GM10847 (cell line): ENCODE results near the gene TSPAN4.

Source experiments
- POLR2A ChIP-seq: IDR thresholded peaks from 2 replicates; pipeline ENCODE4 v1.6.1; 2011; ENCODE audit not compliant: insufficient read length; ENCODE audit errors: extremely low read depth

Gene TSPAN4

GRCh38 chr11:867856-868358 lies 25.3 kb downstream of the TSPAN4 start:
- no peak for TF ChIP-seq POLR2A

- no peak for TF ChIP-seq POLR2A
Measured at GRCh38 chr11:868394-868793, 25.7 kb downstream of the TSPAN4 start.

- no peak for TF ChIP-seq POLR2A
Measured at GRCh38 chr11:868802-869201, 26.1 kb downstream of the TSPAN4 start.

DNA sequence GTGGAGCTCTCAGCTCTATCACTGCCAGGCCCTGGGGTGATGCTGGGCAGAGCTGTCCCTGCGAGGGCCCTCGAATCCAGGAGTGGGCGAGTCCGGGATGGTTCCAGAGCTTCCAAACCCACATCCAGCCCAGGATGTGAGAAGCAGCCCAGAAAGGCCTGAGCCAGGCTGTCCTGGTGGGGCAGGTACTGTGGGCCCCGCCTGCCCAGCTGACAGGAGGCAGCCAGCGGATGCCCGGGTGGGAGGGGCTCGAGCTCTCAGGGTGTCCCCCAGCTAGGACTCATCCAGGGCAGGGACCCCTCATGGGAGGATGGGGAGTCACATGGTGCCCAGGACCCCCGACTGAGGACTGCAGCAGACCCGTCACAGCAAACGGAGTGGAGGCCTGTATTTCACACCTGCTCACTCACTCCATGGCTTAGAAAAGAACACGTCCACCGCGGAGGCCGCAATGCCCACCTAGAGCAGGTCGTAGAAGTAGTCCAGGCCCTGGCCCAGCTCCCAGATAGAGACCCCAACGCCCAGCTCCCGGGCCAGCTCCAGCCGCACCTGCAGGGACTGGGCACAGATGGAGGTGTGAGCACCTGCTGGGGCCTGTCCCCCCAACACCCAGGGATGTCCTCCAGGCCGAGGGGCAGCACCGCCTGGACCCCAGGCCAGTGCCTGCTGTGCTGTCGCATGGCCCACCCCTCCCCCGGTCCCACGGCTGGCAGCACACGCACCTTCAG lies 26.9 kb downstream of the TSPAN4 start:
- TF ChIP-seq POLR2A = no peak

DNA sequence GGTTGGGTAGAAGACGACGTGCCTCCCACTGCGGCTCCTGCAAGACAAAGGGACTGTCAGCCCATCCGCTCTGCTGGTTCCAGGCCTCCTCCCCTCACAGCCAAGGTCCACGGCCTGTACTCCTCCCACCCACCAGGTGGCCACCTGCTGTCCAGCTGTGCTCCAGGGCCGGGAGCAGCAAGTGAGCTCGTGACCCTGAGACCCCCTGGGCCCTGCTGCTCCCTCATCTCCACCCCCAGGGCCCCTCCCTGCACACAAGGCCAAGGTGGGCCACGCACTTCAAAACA lies 27.4 kb downstream of the TSPAN4 start:
- no peak for TF ChIP-seq POLR2A

GRCh38 chr11:870418-870817 lies 27.8 kb downstream of the TSPAN4 start:
- no peak for TF ChIP-seq POLR2A

GRCh38 chr11:871472-871871 lies 28.8 kb downstream of the TSPAN4 start:
- no peak for TF ChIP-seq POLR2A

- no peak for TF ChIP-seq POLR2A
Measured at GRCh38 chr11:872799-873198, 30.1 kb downstream of the TSPAN4 start.

DNA sequence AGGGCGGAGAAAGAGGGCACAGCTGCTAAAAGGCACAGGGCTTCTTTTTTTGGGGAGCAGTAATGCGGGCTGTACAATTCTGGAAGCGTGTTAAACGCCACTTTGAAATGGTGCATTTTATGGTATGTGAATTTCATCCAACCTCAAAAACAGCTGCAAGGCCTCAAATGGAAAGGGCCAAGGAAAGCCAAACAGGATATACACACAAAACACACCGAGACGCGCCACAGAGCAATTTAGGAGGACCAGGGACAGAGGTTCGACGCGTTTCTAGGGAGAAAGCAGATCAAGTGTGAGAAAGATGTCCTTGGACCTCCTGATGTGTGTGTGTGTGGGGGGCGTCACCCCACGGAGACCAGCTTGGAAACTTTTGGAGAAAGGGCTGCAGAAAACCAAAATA lies 31.1 kb downstream of the TSPAN4 start:
- TF ChIP-seq POLR2A = no peak

DNA sequence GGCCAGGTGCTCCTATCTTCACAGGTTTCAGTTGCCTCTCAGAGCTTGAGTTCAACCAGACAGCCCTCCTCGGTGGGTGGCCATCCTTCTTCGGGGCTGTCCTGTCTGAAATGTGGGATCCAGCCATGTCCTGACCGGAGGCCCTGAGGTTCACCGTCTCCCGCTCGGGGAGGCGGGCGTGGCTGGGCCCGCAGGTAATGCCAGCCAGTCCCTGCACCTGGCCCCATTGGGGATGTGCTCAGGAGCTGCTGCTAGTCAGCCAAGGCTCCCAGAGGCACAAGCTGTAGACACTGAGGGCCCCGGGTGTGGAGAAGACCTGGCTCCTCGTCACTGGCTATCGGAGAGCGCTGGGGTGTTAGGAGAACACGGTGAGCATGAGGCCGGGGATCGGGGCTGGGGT lies 32.6 kb downstream of the TSPAN4 start:
- no peak for TF ChIP-seq POLR2A

DNA sequence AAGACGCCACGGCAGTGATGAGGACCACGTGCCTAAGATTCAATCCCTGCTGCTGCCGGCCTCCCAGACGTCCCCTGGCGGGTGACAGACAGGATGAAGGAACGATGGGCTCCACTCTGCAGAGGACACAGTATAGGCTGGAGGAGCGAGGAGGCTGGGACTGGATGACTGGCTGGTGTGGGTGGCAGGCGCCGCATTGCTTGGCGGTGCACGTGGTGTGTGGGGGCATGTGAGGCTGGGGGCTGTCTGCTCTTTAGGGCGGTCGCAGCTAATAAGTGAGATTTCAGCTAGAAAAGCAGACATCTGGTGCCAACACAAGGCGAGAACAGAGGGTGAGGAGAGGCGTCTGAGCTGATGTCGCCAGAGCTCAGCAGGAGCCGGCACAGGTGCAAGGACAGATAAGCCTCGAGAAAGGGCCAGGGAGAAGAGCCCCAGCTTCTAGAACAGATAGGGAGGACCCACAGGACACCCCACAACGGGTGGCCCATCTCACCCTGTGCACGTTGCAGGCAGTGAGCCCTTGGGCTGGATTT lies 33.2 kb downstream of the TSPAN4 start:
- TF ChIP-seq POLR2A = no peak

DNA sequence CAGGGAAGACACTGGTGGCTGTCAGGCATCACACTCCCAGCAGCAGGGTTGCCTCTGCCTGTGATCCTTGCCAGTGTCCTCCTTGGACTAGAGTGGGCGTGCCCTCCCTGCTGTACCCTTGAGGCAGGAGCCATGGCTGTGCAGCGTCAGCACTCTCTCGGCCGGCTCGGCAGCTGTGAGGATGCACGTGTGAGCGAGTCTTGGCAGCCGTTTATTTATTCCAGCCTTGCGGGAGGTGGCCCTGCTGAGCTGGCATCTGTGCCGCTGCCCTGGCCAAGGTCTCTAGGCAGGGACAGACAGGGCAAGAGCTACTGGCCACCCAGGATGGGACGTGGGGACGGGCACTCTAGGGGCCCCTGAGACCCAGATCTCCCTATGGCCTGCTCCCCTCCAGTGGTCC lies 33.9 kb downstream of the TSPAN4 start:
- no peak for TF ChIP-seq POLR2A

- no peak for TF ChIP-seq POLR2A
Measured at GRCh38 chr11:877565-877964, 34.9 kb downstream of the TSPAN4 start.

GRCh38 chr11:880447-880846 lies 37.8 kb downstream of the TSPAN4 start:
- no peak for TF ChIP-seq POLR2A

GRCh38 chr11:882596-882995 lies 39.9 kb downstream of the TSPAN4 start:
- TF ChIP-seq POLR2A = no peak

GRCh38 chr11:883527-883926 lies 40.9 kb downstream of the TSPAN4 start:
- no peak for TF ChIP-seq POLR2A

GRCh38 chr11:884578-885070 lies 42.0 kb downstream of the TSPAN4 start:
- no peak for TF ChIP-seq POLR2A

DNA sequence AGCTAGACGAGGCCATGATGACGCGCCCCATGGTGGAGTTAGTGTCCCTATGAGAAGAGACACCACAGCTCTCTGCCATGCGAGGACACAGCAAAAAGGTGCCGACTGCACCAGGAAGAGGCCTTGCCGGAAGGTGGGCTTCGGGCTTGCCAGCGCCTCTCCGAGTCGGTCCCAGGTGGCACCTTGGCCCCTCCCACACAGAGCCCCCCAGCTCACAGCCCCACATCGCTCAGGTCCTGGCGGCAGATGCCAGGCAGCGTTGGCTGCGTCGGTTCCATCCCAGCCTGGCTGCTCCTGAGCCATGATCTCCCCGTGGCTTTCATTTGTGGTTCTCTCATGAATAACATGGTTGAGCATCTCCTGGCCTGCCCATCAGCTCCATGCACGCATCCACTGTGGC lies 43.9 kb downstream of the TSPAN4 start:
- TF ChIP-seq POLR2A = no peak

DNA sequence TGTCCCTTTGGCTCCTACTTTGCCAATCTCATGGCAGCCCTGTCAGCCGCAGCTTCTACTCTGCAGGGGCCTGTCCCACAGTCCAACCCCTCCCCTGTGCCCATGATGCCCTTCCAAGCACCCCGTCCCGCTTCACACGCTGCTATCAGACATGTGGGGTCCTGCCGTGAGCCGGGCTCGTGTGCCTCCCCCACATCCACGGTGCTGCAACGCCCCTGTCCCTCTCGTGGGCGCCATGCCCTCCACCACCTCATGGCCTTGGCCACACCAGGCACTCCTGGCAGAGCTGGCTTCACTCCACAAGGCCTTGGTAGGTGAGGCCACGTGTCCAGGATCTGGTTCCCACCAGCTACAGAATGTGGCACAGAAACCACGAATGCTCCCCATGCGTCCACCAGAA lies 44.9 kb downstream of the TSPAN4 start:
- no peak for TF ChIP-seq POLR2A
